Superior temporal gyrus (tissue), 1 donor: Measurements from ENCODE around the gene CACNA1D.

Experiments used
- DNase-seq: peaks from one replicate; pipeline ENCODE4 v3.0.0-alpha.2; 2016; ENCODE audit errors: extremely low spot score

Gene CACNA1D

DNA sequence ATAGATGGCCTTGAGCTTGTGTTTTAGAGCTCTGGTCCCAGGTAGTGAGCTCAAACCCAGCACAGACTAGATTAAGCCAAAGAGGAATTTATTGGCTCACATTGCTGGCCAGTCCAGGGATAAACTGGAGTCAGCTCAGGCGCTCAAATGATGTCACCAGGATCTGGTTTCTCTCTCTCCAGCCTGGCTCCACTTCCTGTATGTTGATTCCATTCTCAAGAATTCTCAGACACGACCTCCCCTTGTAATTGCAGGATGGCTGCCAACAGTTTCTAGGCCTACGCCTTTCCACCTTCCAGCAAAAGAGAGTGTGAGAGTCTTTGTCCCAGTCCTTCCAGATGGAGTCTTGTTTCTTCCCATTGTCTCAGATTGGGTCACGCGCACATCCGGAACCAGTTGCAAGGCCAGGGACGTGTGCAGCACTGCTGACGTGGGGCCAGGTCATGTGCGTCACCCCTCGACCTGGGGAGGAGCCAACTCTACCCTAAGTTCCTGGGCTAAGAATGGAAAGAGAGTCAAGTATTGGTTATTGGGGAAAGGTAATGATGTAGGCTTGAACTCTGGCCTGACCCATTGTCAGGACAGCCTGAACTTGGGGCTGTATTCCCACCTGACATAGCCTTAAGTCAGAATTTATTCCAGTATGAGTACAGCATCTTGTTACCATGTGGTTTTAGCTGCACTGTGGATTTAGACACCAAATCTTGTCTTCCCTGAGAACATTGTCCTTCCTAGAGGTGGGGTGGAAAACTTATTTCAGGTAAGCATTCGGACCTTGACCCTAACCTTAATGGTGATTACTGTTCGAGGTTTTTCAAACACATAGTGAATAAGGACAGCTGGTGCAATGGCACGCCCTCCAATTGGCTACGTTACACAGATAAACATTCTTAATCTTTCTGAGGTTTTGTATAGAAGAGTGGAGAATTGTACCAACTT, 31.6 kb downstream of the CACNA1D start:
- DNase-seq: no peak

DNA sequence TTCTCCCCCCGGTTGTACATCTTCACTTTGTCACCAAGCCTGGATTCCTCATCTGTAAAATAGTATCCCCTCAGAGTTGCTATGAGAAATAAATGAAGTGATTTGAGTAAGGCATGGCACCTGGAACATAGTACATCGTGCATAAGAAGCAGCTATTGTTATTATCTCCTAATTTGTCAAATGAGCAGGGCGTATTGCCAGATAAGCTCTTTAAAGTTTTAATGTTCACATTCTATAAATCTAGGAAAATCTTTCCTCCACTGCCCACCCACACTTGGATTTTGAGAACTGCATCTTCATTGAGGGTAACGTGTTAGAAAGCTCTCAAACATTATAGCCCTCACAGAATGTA, 32.3 kb downstream of the CACNA1D start:
- no peak for DNase-seq

DNA sequence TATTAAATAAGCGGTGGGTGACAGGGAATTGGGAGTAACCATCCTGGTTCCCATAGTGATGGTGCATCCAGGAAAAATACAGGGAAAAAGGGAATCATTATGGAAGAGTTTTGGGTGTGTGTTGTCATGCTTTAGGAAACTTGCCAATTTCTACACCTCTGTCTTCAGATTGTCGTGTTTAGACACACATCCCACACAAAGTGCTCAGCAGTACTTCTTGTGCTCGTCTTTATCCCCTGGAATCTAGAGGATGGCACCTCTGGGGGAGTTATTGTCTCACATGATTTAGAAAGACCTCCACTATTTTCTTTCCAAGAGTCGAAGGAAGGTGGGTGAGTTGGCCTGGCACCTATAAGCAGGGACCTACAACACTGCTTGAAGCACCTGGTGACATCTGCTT, 35.8 kb downstream of the CACNA1D start:
- DNase-seq: no peak

DNA sequence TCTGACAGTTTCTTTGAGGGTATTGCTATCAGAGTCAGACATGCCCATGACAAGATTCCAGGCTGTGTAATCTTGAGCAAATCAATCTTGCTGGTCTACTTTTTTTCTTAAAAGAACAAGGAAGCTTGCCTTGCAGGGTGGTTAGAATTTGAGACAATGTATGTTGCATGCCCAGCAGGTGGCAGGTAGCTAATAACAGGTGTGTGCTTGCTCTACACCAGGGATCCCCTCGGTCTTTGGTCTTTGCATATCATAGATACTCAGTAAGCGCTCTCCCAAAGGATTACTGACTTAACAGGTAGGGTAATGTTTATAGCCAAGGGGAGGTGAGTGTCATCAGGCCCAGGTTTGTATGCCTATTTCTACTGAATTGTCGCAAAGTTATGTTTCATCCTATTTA, 37.3 kb downstream of the CACNA1D start:
- DNase-seq: no peak

DNA sequence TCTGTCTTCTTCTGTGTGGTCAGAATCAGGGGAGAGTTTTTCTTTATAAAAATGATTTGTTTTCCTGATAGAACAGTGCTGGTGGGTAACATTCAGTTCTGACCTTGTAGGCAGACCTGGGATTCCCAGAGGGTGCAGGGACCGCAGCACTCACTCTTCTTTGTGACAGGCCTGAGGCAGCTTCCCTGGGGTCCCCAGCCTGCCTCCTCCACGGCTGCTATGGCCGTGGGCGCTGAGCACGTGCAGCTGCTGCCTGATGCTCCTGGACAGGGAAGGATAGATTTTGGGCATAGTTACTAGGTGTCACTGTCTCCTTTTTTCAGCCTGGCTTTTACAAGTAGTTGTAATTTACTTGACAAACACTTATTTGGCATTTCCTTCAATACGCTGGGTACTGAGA, 39.1 kb downstream of the CACNA1D start:
- no peak for DNase-seq

DNA sequence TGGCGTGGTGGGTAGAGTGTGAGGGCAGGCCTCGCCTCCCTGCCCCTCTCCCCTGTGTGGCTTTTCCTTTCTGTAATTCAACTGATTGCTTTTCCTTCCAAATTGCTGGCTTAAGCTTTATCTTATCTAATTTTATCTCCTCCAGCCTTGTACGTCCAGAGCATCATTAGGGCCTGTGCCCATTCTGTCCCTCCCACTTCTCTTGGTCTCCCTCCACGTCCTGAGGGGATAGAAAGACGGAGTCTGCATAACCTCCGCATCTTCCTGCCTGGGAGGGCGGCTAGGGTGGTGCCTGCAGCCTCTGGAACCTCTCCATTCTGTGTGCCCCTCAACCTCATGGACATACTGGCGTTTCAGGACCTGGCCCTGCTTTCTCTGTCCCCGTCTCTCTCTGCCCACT, 39.8 kb downstream of the CACNA1D start:
- no peak for DNase-seq

DNA sequence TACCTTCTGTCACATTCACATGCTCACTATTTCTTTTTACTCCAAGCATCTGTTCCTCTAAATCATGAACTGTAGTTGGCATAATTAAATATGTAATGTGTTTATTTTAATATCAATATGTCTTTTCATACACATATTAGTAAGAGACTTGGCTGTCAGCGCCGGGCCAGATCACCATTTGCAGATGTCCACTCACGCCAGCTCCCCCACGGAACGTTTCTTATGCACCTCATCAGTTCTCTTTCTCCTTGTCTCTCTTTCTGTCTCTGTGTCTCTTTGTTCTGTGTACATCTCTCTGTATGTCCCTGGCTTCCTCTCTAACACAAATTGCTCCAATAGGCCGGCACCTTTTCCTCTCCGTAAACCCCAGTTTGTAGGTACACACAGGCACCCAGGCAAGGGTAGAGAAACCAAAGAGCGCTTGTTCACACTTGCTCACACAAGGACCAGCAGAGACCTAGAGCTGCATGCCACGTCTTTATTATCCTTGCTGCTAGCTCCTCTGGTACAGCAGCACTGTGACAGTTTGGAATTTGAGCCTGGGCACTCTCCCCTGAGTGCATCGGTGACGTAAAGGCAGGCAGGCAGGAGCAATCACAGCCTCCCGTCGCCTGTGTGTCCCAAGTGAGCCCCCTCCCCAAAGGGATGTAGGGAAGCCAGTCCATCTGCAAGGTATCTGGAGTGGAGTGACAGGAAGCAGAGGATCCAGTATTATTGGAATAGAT, 40.4 kb downstream of the CACNA1D start:
- DNase-seq: peak; percentile 7

DNA sequence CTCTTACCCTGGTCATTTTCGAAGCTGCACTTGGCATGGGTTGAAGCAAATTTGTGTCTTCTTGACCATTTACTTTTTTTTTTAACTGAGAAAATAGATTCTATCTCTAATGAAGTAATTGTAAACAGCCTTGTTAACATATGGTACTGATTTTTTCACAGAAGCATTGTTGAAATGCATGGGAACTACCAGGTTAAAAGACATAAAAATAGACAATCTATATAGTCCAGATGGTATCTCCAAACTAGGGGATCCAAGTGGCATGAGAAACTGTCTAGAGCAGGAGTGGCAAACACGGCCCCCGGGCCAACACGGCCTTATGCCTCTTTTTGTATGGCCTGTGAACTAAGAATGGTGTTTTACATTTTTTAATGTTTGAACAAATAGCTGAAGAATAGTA, 41.9 kb downstream of the CACNA1D start:
- DNase-seq: peak; percentile 6

DNA sequence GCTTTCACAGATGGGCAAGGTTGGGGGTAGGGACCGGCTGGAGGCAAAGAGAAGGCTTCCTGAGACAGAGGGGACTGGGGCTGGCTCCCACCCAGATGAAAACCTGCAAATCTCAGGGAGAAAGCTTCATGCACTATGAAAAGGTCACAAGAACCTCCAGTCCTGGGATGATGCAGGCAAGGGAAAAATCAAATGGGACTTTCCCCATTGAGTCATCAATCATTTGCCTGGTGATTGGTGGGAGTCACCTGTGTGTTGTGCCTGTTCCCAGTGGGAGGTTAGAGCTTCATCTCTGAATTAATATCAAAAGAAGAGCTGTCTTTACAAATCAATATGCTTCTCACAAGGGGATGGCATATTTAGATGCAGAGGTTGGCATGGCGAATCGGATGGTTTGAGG, 49.9 kb downstream of the CACNA1D start:
- DNase-seq: no peak

DNA sequence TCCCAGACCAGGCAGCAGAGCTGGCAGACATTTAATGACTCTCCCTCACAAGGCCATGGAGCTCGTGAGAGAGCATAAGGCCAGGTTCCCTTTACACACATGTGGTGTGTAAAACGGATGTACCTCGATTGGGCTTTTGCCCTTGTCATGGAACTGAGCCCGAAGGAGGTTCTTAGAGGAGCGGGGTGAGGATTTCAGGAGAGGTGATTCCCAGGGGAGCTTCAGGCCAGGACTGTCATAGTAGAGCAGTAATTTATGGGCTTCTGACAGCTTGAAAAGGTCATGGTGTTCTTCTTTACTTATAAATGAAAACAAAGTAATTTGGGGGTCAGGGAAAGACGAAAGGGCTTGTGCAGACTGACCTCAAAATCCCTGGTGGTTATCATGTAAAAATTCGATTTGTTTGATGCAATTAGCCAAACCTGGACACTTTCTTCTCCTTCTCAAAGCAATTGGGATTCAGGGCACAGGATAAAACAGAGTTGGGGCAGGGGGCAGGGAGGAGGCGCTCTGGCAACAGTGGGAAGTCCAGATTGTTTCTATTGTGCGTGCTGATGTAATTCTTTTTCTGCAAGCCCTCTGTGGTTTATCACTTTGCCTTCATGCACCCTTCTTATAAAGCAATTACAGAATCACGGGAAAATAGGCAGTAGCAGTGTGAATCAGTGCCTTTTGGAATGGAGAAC, 51.0 kb downstream of the CACNA1D start:
- DNase-seq: no peak

DNA sequence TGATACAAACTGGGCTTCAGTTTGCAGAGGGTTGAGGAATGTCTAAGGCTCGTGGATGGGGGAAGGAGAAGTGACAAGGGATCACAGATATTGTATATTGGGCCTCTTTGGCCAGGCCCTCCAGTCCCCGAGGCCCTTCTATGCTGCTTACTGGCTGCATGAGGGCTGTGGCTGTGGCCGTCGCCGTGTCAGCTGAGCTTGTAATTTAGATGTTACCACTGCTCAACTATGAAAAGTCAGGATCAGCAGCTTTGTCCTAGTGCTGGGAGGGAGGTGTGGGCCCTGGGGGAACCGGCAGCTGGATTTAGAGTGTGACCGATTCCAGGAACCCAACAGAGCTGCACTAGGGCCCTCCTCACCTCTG, 51.6 kb downstream of the CACNA1D start:
- no peak for DNase-seq

DNA sequence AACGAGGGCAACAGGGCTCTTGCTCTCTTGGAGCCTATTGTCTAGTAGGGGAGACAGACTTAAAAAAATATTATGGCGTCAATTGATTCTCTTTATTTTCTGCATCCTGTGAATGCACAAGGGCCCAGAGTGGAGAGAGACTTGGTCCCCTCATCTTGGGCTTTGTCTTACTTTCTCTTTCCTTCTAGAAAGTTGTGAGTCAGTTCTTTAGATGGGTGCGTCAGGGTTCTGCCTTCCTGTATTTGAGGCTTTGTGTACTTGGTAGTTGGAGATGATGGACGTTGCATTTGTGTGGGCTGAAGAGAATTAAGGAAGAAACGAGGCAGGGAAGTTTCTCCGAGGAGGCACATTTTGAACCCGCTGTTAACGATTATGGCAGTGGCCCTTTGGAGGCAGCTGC, 52.9 kb downstream of the CACNA1D start:
- DNase-seq: no peak

DNA sequence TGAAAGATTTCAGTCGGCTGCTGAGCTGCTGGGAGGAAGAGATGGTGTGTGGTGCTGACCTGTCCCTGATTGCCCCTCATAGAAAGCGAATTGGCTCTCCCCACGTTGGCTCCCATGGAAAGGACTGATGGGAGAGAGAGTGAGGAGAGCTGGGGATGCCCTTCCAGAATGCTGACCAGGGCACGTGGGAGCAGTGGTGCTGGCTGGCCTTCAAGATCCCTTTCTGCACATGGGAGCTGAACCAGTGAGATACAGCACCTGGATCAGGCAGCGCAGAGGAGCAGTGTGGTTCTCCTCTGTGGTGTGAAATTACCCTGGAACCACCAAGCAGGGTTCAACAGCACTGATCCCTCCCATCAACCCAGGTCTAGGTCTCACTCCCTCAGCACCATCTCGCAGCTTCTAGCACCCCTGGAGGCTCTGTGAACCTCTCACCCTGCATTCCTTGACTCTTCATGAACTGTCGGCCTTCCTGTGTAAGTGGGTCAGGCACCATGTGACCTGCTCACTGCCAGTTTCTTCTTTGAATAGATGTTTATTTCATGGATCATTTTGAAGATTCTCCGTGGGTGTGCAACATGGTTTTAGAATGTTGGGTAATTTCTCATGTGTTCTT, 55.7 kb downstream of the CACNA1D start:
- no peak for DNase-seq

DNA sequence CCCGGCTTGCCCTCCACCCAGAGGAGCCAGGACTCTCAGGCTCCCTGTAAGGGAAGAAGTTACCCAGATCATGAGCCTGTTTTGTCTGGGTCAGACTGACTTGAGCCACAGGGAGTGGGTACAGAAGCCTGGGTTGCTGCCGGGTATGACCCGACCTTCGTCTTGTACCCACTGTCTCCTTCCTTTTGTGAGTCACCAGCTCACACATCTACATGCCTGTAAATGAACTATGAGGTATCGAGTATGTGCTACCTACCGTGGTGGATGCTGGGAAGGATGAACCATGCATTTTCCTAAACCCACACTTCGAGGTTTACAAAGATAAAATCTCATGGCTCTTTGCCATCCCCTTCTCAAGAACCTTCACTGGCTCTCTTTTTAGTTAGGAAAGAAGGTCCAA, 56.9 kb downstream of the CACNA1D start:
- no peak for DNase-seq

DNA sequence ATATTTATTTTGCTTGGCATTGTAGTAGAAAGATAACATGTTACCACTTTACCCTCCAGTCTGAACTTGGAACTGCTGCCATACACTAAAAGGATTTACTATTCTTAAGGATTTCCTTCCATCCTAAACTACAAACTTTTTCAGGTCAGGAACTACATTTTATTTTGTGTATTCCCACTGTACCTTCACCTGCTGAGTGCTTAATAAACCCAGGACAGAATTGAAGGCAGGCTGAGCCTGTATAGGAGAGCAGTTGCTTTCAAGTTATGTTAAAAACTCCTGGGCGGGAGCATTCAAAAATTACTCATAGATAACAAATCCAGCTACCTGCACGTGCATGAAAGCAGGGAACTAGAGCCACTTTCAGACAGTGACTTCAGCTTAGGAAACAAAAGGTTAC, 58.3 kb downstream of the CACNA1D start:
- no peak for DNase-seq

DNA sequence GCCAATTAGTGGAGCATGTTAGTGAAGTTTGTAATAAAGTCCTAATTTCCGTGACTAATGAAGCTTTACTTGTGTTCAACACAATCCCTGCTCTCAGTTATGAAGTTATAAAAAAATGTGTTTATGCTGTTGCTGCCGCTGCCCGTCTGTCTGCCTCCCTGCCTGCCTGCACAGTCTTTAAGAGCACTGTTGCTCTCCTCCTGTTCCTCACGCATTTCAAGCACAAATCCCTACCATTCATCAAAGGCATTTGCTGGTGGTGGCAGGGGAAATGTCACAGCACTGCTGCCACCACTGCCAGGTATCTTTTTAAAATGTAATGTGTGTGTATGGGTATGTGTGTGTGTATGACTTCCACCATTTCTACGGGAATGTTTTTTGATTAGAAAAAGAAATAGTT, 58.8 kb downstream of the CACNA1D start:
- no peak for DNase-seq

DNA sequence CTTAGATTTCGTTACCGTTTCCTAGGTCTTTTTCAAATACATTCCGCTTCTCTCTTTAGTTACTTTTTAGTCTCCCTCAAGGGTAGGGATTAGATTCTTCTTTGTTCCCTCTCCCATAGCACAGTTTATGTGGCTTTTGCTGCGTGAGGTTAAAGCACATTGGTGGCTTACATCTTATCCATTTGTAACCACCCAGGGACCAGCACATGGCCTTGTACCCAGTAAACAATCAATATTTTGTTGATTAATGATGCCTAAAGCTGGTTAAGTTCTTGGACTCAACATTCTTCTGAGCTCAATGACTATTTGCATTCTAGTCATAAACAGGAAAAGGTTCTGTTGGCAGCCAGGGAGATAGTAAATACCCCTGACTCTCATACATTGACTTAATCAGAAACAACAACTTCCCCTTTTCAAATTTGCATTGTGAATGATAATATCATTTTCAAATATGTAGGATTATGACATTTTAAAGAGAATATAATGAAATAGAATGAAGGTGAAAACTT, 60.2 kb downstream of the CACNA1D start:
- no peak for DNase-seq

DNA sequence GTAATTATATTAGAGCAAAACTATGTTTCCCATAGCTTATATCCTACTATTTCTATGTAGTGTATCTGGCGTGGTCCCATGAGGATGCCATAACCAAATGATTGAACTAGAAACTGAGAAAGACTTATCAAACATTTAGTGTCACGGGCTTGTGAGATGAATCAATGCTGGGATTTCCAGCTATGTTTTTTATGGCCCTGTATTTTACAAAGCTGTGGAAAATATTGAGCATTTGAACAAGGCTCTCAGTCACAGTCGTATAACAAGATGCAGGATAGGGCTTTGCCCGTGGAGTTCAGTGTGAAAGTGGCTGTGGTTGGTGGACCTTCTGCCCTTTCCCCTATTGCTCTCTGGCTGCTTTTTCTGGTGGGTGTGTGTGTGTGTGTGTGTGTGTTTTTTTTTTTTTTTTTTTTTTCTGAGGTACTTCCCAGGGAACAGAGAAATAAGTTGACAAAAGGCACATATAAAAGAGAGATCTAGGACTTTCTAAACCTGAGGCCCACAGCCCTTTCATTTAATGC, 60.7 kb downstream of the CACNA1D start:
- no peak for DNase-seq

DNA sequence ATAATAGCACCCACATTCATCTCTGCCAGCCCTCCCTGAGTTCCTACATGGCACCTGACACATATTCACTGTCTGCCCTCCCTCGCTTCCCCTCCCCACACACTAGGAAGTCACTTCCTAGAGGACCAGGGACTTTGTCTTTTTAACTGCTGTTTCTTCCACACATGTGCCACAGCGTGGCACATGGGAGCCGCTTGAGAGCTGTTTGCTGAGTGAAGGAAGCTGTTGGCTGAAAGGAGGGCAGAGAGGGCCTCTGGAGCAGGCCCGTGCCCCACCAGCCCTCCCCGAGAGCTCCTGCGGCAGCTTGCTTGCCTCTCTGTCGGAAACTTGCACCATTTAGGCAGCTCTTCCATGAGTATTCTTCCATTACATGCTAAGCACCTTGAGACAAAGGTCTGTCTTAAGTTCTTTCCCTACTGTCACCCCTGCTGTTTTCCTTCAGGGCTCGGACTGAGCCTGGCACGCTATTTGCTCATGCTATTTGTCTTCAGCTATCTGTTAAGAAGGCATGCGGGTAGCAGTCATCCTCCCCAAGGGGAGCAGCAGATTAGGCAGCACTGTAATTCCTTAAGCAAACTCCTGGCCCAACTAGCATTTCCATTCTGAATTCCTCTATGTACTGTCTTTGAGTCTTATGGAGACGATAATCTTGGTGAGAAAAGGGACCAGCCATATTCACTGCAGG, 72.2 kb downstream of the CACNA1D start:
- no peak for DNase-seq

DNA sequence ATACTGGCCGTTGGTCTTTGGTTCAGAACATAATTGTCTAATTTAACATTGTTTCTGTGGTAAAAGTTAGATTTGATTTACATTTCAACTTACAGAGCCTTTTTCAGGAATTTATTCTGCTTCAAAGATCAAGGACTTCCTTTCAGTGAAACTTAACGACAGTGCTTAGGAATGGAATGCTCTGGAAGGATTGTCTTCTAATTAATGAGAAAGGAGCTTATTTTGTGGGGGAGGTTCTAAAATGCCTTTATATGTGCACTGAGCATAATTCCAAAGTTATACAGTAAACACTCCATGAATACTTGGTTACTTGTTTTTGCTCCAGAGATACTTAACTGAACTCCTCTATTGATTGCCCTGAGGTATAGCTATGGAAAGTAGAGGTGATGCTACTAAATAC, 75.7 kb downstream of the CACNA1D start:
- no peak for DNase-seq

DNA sequence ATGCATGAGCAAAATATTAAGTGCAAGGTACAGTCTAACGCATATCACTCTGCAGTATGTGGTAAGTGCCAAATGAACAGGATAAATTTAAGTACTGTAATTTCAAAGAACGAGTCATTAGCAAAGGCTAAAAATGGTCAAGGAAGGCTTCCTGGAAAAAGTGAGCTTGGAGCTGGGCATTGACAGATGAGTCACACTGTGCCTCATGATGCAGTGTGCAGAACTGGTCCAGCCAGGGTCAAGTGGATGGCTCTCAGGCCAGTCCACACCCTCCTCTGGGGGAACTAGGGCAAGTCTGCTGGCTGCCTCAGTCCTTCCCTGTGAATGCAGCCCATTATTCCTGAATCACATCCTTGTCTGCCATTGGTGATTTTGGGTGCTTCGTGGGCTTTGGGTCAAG, 76.3 kb downstream of the CACNA1D start:
- DNase-seq: no peak
